RWPE2 (cell line): ENCODE measurements around the gene CADM2.

Experiments used
- ATAC-seq: fragments of 200-7000 bp; cut with Tn5 transposase; 3 replicates; pipeline ENCODE4 v1.9.1; 2021; ENCODE audit warnings: low read depth
- DNase-seq: peaks from one replicate; pipeline ENCODE4 v3.0.0-alpha.2; 2020; ENCODE audit warnings: low spot score
- H3K27ac ChIP-seq: fragments of 450-650 bp; 2 replicates; pipeline ENCODE4 v1.5.1; 2017; ENCODE audit warnings: mild to moderate bottlenecking; ENCODE audit not compliant: poor library complexity, severe bottlenecking
- H3K27me3 ChIP-seq: fragments of 250-450 bp; sonication (Bioruptor Pico); 2 replicates; pipeline ENCODE4 v1.5.1; 2021; ENCODE audit warnings: mild to moderate bottlenecking, moderate library complexity; ENCODE audit not compliant: insufficient read depth, poor library complexity, severe bottlenecking
- H3K36me3 ChIP-seq: fragments of 250-450 bp; sonication (Bioruptor Pico); 2 replicates; pipeline ENCODE4 v1.5.1; 2020; ENCODE audit warnings: low read depth, mild to moderate bottlenecking, moderate library complexity
- H3K4me1 ChIP-seq: fragments of 250-450 bp; sonication (Bioruptor Pico); 2 replicates; pipeline ENCODE4 v1.5.1; 2021; ENCODE audit warnings: mild to moderate bottlenecking, moderate library complexity; ENCODE audit not compliant: insufficient read depth, poor library complexity, severe bottlenecking
- H3K4me3 ChIP-seq: fragments of 250-450 bp; sonication (Bioruptor Pico); 2 replicates; pipeline ENCODE4 v1.5.1; 2021; ENCODE audit warnings: mild to moderate bottlenecking, moderate library complexity; ENCODE audit not compliant: severe bottlenecking
- H3K9me3 ChIP-seq: fragments of 250-450 bp; sonication (Bioruptor Pico); 2 replicates; pipeline ENCODE4 v1.5.1; 2021; ENCODE audit warnings: mild to moderate bottlenecking, moderate library complexity; ENCODE audit not compliant: severe bottlenecking
- TF ChIP-seq, protein P1 (sequence below): fragments of 450-650 bp; IDR thresholded peaks from one replicate; pipeline ENCODE4 v1.5.1; 2017; ENCODE audit warnings: mild to moderate bottlenecking, moderate library complexity; ENCODE audit not compliant: poor library complexity, severe bottlenecking

Gene CADM2

DNA sequence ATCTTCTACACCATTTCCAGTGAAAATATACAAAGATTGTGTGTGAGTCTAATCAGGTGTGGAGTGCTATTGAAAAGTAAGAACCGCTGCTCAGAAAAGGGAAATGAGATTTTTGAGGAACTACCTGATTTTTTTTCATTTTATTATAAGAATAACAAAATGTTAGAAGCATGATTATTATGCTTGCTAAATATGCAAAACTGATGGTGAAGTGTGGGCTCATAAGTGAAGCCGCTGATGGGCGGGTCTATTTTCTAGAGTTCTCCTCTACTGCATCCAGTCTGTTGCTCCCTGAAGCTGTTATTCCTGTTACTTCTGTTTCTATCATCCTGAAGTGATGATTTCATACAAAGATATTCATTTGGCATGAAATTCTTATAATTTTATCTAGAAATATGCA is 612.0 kb downstream of the CADM2 start:
- Histone ChIP-seq H3K36me3 (no peaks in the 10 kb centered on the region), H3K9me3 (no peaks in the 10 kb centered on the region), H3K27ac (no peak overlapping the region), H3K4me3 (no peak overlapping the region), H3K4me1 (no peaks in the 10 kb centered on the region), H3K27me3 (no peaks in the 10 kb centered on the region)
- ATAC-seq (no peak), DNase-seq (no peak)
- TF ChIP-seq, protein P1, sequence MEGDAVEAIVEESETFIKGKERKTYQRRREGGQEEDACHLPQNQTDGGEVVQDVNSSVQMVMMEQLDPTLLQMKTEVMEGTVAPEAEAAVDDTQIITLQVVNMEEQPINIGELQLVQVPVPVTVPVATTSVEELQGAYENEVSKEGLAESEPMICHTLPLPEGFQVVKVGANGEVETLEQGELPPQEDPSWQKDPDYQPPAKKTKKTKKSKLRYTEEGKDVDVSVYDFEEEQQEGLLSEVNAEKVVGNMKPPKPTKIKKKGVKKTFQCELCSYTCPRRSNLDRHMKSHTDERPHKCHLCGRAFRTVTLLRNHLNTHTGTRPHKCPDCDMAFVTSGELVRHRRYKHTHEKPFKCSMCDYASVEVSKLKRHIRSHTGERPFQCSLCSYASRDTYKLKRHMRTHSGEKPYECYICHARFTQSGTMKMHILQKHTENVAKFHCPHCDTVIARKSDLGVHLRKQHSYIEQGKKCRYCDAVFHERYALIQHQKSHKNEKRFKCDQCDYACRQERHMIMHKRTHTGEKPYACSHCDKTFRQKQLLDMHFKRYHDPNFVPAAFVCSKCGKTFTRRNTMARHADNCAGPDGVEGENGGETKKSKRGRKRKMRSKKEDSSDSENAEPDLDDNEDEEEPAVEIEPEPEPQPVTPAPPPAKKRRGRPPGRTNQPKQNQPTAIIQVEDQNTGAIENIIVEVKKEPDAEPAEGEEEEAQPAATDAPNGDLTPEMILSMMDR: no peak

DNA sequence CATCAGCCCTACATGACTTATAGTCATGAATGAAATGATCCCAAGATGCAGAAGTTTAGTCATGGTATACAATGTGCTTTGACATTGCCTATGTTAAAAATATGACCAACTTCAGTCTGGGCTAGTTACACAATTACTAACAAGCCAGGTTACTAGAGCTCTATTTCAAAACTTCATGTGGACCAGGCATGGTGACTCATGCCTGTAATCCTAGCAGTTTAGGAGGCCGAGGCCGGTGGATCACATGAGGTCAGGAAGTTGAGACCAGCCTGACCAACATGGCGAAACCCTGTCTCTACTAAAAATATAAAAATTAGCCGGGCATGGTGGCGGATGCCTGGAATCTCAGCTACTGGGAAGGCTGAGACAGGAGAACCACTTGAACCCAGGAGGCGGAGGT is 613.0 kb downstream of the CADM2 start:
- no peak overlapping the region for H3K27ac ChIP-seq
- no peaks in the 10 kb centered on the region for H3K9me3 ChIP-seq
- H3K36me3 ChIP-seq: no peaks in the 10 kb centered on the region
- no peak for DNase-seq
- H3K4me3 ChIP-seq: no peak overlapping the region
- peak; percentile 59; the same call in 2 of the 3 replicates for ATAC-seq
- no peaks in the 10 kb centered on the region for H3K27me3 ChIP-seq
- H3K4me1 ChIP-seq: no peaks in the 10 kb centered on the region
- TF ChIP-seq, protein P1: no peak

DNA sequence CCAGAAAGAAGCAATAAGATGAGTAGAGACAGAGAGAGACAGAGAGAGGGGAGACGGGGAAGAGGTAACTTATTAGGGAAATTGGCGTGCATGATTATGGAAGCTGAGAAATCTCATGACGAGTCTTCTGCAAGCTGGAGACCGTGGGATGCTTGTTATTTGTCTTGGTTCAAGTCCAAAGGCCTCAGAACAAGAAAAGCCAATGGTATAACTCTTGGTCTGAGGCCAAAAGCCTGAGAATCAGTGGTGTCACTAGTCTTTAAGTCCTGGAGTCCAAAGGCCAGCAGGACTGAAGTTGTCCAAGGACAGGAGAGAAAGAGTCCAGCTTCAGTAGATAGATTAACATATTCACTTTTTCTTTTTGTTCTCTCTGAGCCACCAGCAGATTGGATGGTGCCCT is 613.6 kb downstream of the CADM2 start:
- TF ChIP-seq, protein P1: no peak
- ATAC-seq (no peak), DNase-seq (no peak)
- H3K9me3 ChIP-seq: no peaks in the 10 kb centered on the region
- H3K27ac ChIP-seq: no peak overlapping the region
- no peaks in the 10 kb centered on the region for H3K4me1 ChIP-seq
- no peaks in the 10 kb centered on the region for H3K27me3 ChIP-seq
- H3K4me3 ChIP-seq: no peak overlapping the region
- H3K36me3 ChIP-seq: no peaks in the 10 kb centered on the region

DNA sequence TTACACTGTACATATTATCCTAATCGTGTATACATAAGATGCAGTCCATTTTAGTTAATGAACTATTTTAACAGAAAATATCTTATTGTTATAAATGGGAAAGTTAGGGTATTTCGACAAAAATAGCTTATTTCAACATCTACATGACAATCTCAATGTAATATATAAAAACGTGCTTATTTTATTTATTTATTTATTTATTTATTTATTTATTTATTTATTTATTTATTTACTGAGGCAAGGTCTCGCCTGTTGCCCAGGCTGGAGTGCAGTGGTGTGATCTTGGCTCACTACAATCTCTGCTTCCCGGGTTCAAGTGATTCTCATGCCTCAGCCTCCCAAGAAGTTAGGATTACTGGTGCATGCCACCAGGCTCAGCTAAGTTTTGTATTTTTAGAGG is 614.2 kb downstream of the CADM2 start:
- H3K4me3 ChIP-seq: no peak overlapping the region
- DNase-seq (no peak), ATAC-seq (no peak)
- no peaks in the 10 kb centered on the region for H3K36me3 ChIP-seq
- no peaks in the 10 kb centered on the region for H3K9me3 ChIP-seq
- H3K27ac ChIP-seq: no peak overlapping the region
- H3K27me3 ChIP-seq: no peaks in the 10 kb centered on the region
- no peaks in the 10 kb centered on the region for H3K4me1 ChIP-seq
- TF ChIP-seq, protein P1: no peak

DNA sequence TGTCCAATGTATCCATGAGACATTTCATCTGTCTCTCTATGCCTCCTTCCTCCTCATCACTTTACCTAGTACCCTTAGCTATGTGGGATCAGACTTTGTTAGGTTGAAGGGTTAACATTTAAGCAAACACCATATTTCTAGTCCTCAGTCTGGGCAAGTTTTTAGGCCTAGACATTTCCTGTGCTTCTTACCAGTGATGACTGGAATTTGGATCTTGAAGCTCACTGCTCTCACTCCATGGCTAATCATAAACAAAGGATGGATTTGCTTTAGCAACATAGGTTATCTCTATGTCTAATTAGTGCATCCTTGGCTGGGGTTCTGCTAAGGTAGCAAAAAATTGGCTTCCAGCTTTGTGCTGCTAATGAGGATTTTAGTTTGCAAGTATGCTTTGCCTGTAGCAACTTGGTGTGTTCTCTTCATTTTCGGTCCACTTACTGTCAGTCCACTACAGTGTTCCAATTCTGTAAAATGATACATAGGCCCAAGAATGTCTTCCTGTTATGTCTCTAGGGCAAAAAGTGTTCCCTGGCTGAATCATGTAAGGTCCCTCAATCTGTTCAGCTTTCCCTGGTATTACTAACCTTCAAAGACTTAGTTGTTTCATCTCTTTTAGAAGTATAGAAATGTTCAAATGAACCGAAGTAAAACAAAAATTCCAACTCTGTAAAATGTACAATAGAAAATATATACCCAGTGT is 615.4 kb downstream of the CADM2 start:
- Histone ChIP-seq H3K4me3 (no peak overlapping the region), H3K9me3 (no peaks in the 10 kb centered on the region), H3K4me1 (no peaks in the 10 kb centered on the region), H3K27ac (no peak overlapping the region), H3K36me3 (no peaks in the 10 kb centered on the region), H3K27me3 (no peaks in the 10 kb centered on the region)
- DNase-seq (no peak), ATAC-seq (peak; percentile 56; the same call in 2 of the 3 replicates)
- TF ChIP-seq, protein P1: no peak
